NCI-H526 (cell line): ENCODE data around the gene PDE10A.

Experiments
- DNase-seq, 2 experiments: peaks; one replicate each; lab custom pipeline; 2025; lab: John Stamatoyannopoulos, UW

The PDE10A gene

DNA sequence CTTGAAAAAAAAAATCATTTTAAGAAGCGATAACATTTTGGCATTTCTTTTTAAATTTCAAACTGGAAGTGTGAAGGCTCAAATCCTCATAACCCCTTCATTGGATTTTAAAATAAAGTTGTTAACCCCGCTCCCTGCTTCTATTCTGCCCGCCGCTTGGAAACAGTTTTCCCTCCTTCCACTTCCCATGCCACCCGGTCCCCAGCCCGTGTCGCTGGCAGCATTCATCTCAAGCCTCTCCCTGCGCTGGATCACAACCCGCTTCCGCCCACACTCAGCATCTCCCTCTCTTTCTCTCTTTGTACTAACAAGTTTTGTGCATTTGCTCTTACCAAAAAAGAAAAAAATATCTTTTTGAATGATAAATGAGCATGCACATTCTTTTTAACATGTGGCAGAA is 15.4 kb upstream of the PDE10A start:
- no peak for DNase-seq

GRCh38 chr6:165677091-165677490 is 14.1 kb upstream of the PDE10A start:
- DNase-seq, result no peak

- no peak for DNase-seq
Observed at GRCh38 chr6:165676435-165677068, 13.5 kb upstream of the PDE10A start.

GRCh38 chr6:165675120-165675519 is 12.1 kb upstream of the PDE10A start:
- DNase-seq, result no peak

- DNase-seq, result no peak
Observed at GRCh38 chr6:165674155-165675029, 11.4 kb upstream of the PDE10A start.

DNA sequence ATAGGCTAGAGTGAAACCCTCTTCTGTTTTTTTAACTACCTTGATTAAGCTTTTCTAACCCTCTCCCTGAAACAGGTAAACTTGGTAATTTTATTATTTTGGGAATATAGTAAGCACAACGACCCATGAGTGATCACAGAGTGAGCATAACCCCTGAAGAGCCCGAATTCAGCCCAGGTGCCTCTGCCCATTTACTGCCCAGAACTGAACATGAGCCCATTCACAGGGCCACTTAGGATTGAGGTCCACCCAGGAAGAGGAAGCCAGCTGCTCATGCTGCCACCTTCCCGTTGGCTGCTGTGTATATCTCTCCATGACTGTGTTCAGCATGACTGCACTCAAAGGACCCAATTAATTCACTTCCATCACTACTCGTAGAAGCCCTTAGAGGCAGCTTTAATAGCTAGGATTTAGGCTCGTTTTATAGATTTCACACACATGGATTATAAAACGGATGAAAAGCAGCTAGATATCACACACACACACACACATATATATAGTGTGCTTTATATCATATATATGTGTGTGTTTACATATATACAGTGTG is 8.3 kb upstream of the PDE10A start:
- DNase-seq, result no peak

DNA sequence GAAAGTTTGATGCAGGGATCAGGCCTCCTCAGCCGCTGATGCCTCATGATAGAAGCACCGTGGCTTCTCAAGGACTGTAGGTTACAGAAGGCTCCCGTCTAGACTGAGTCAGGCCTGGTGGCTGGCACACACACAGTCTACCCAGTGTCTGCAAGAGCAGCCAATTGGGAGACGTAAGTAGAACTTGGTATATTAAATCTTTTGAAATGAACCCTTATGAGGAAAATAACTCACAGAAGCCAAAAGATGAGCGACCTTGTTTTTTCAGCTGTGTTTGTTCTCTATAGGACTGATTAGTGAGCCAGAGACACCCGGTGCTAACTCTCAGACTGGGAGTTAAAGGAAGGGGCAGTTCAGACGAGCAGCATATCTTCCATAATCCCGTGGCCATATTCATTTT is 5.9 kb upstream of the PDE10A start:
- DNase-seq, result no peak

GRCh38 chr6:165665384-165665672 is 2.3 kb upstream of the PDE10A start:
- DNase-seq, result no peak

DNA sequence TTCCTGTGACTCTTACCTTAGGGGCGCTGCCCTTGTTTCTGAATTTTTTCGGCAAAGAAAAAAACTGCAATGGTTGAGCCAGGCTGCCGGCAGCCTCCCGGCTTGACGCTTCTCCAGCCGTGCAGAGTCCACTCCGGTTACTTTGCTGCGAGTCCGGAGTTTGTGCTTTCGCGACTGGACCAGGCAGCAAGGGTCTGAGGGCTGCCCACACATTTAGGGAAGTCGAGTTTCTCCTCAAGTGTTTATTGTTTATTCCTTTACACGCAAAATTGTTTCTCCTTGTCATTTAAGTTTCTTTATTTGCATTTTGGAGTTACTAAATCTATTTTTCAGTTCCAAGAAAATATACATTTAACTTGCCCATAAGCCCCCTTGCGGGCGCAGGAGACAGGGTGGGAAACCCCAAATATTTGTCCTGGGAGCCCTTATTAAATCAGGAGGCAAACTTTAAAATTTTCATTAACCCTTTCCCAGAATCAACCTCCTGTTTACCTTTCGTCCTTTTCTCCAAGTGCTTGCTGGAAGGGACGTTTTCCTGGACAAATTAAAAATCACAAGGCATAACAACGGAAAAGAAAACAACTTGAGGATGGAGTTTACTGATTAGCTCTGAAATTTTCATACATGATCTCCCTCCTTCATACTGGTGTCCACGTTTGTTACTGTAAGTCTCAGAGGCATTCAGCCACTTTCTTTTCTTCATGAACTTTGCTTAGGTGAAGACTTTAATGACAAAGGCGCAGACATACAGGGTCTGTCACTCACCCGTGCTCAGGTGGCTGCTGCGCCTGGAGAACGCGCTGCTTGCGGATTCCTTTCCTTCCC is 1.7 kb upstream of the PDE10A start:
- DNase-seq, result no peak

DNA sequence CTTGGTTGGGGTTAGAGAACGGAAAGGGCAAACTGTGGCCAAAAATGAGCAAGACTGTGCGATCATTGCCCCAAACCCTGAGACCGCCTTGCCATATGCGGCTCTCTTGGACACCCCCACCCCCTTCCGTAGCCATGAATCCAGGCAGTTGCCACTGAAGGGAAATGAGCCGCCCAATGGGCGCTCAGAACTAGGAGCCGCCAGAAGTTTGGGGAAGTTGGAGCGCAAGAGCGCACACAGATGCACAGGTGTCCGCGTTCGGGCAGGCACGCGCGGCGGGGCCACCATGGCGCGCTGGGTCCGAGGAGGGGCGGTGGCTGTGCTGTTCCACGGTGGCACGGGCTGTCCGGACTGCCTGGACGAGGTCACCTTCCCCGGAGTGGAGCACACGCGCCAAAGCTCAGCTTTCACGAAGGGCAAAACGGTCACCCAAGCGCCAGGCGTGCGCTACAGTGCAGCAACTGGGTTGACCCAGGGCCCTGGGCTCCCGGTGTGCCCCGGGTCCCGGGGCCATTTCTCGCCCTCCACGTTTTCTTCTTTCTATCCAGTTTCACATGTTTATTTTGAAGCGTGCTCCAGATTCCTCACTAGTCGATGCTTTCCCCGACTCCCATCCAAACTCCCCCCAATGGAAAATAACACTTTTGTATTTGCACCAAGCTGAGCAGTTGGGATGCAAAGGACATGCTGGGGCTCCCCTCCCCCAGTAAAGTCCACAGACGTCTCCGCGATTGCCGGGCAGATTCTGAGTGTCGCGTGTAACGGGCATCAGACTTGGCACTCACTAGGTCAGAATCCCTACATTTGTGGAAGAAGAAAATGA is 906 bp upstream of the PDE10A start:
- no peak for DNase-seq

DNA sequence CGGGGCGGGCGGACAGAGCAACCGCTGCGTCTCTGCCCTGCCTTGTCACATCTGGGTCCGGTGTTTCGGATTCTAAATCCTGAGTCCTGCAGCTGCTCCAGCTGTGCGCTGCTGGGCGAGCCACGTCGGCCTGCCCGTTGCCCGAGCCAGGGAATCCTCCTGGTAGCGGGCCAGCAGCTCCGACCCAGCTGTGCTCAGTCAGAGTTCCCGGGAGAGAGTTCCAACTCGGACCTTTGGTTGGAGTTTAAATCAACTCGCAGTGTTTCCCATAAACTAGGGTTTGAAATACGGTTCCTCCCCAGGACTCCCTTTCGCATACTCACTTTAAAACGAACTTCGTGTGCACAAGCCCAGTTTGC is 315 bp upstream of the PDE10A start:
- no peak for DNase-seq

DNA sequence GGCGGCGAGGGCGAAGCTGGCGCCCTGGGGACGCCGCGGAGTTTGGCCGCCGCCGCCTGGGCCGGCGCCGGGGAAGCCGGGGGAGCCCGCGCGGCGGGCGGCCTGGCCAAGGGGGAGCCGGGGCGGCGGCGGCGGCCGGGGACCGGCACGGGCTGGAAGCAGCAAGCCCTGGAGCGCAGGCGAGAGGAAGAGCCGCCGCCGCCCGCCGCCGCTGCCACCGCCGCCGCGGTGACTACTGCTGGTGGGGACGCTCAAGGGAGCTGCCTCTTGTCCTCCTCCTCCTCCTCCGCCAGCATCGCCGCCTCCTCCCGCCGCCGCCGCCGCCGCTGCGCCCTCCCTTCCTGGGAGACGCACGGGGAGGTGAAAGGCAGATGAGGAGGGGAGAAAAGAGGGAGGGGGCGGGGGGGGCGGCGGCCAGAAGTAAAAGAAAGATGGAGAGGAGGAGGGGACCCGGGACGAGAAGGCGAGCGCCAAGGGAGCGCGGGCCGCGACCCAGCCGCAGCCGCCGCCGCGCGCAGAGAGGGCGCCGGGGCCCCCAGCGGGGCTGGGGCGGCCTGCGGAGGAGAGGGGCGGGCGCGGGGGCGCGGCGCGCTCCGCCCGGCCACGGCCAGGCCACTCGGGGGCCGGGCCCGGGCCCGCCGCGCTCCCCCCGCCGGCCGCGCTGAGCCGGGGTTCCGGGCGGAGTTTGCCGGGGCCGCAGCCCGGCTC is 846 bp downstream of the PDE10A start:
- peak in 1 of 2 experiments; percentile 44 for DNase-seq

- DNase-seq, result peak in 1 of 2 experiments; percentile 29
Observed at GRCh38 chr6:165661664-165662025, 1.4 kb downstream of the PDE10A start.

- DNase-seq, result no peak
Observed at GRCh38 chr6:165660857-165661663, 2.0 kb downstream of the PDE10A start.

- peak in 1 of 2 experiments; percentile 54 for DNase-seq
Observed at GRCh38 chr6:165659945-165660856, 2.8 kb downstream of the PDE10A start.

GRCh38 chr6:165658395-165659058 is 4.5 kb downstream of the PDE10A start:
- peak in 1 of 2 experiments; percentile 28 for DNase-seq

DNA sequence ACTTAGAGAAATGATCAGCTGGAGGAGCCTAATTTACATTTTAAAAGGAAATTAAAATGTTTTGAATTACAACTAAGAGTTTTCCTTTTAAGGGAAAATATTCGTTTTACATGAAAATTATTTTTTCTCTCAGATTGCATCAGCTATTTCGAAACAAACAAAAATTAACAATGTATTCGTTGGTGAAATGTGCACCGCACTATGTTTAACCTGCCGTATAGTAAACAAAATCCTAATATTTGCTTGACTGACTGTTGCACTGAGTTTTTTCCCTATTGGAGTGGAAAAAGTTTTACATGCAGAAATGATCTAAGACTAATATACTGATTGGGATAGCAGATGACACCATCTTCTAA is 5.7 kb downstream of the PDE10A start:
- DNase-seq, result no peak

- no peak for DNase-seq
Observed at GRCh38 chr6:165656581-165657324, 6.3 kb downstream of the PDE10A start.
